ENCODE measurements around the gene NACA. TPM values are rescaled to one million over a fixed set of nuclear protein-coding genes. Genes with fewer than 3 reads are reported as not detected.

NACA gene
- total and polyA plus RNA-seq, 12 donors: 757 to 1,809 (median 1,236) TPM

- DNase-seq: no peak
- WGBS, 4 donors: 80 to 95% (median 85%) methylated on average over 5 of the region's 5 CpGs
- Histone ChIP-seq H3K9me3 (replicated peaks in 1 of 3) (no peaks in the 10 kb centered on the region), H3K36me3 (replicated peaks in 1 of 2) (no peaks in the 10 kb centered on the region), H3K27me3 (no peaks in the 10 kb centered on the region), H3K4me3 (no peak overlapping the region), H3K27ac (no peak overlapping the region), H3K4me1 (replicated peaks in 1 of 2) (no peaks in the 10 kb centered on the region)
- no peak for TF ChIP-seq CTCF (IDR thresholded peaks at IDR 0.05)
- no peak for TF ChIP-seq POLR2A (IDR thresholded peaks at IDR 0.05)
- intact Hi-C loops (cut with DNase I): no loop called here
Measured at GRCh38 chr12:56772625-56773024, 47.5 kb upstream of the NACA start.

- 90 to 95% (median 92%) methylated on average over 3 of the region's 3 CpGs for WGBS, 4 donors
- DNase-seq: no peak
- Histone ChIP-seq H3K36me3 (replicated peaks in 1 of 2) (no peaks in the 10 kb centered on the region), H3K9me3 (replicated peaks in 1 of 3) (no peaks in the 10 kb centered on the region), H3K27ac (no peak overlapping the region), H3K4me1 (replicated peaks in 1 of 2) (no peaks in the 10 kb centered on the region), H3K27me3 (no peaks in the 10 kb centered on the region), H3K4me3 (no peak overlapping the region)
- no peak for TF ChIP-seq CTCF (IDR thresholded peaks at IDR 0.05)
- TF ChIP-seq POLR2A (IDR thresholded peaks at IDR 0.05): no peak
- intact Hi-C loops (cut with DNase I): no loop called here
Measured at GRCh38 chr12:56769868-56770267, 44.8 kb upstream of the NACA start.

- 91 to 96% (median 95%) methylated on average over 5 of the region's 5 CpGs for WGBS, 4 donors
- H3K4me3 ChIP-seq: no peak overlapping the region
- DNase-seq: no peak
- no peaks in the 10 kb centered on the region for H3K27me3 ChIP-seq
- no peaks in the 10 kb centered on the region for H3K9me3 ChIP-seq (replicated peaks in 1 of 3)
- H3K27ac ChIP-seq: no peak overlapping the region
- intact Hi-C loops (cut with DNase I): no loop called here
- no peaks in the 10 kb centered on the region for H3K36me3 ChIP-seq (replicated peaks in 1 of 2)
- no peaks in the 10 kb centered on the region for H3K4me1 ChIP-seq (replicated peaks in 1 of 2)
- TF ChIP-seq CTCF (IDR thresholded peaks at IDR 0.05) (no peak), POLR2A (IDR thresholded peaks at IDR 0.05) (no peak)
Measured at GRCh38 chr12:56768424-56768823, 43.3 kb upstream of the NACA start.

- Histone ChIP-seq H3K27me3 (no peaks in the 10 kb centered on the region), H3K27ac (no peak overlapping the region), H3K4me3 (no peak overlapping the region), H3K9me3 (replicated peaks in 1 of 3) (no peaks in the 10 kb centered on the region), H3K4me1 (replicated peaks in 1 of 2) (no peaks in the 10 kb centered on the region), H3K36me3 (replicated peaks in 1 of 2) (no peaks in the 10 kb centered on the region)
- TF ChIP-seq CTCF (IDR thresholded peaks at IDR 0.05) (no peak), POLR2A (IDR thresholded peaks at IDR 0.05) (no peak)
- DNase-seq: no peak
- intact Hi-C loops (cut with DNase I): no loop called here
- WGBS, 4 donors: 76 to 85% (median 80%) methylated on average over 6 of the region's 6 CpGs
Measured at GRCh38 chr12:56766535-56766934, 41.4 kb upstream of the NACA start.
